Measurements from ENCODE around the gene SLC37A1. TPM values are rescaled to one million over a fixed set of nuclear protein-coding genes. Genes with fewer than 3 reads are reported as not detected.
A peak's percentile ranks its signal among the peaks of the same experiment; 100 is the strongest.

The SLC37A1 gene
- total and polyA plus RNA-seq, 2 of the 13 experiments (the other 11 are each of a cell fraction or from before 2014, with no cell fraction given): 0.22 to 0.40 TPM

DNA sequence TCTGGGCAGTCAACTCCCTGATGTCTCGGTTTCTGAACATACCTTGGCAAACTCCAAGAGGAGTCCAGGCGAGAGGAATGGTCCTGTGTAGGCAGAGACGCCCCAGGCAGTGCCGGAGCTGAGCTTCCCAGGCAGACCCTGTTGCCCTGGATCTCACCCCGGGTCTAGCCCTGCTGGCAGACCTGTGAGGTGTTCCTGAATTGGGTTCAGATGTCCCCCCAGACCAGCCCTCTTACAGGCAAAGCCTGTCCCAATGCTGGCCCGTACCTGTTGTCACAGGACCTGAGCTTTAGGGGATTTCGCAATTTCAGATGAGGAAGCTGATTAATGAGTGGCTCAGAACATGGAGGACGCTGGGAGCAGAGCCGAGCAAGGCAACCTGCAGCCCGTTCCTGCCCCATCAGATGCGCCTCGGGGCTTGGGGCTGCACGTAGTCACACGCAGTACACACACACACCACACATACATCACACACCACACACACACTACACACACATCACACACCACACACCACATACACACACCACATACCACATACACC lies 101.2 kb downstream of the SLC37A1 start (continued):
- no peak for TF ChIP-seq TFE3 (CRISPR knock-in tag; IDR thresholded peaks at IDR 0.05)
- no peak for TF ChIP-seq NFKB2 (CRISPR knock-in tag; IDR thresholded peaks at IDR 0.05; ENCODE audit: borderline replicate concordance)
- no peak for TF ChIP-seq ZNF644 (CRISPR knock-in tag; IDR thresholded peaks at IDR 0.05; ENCODE audit: low read depth)
- TF ChIP-seq ZNF44 (CRISPR knock-in tag; IDR thresholded peaks at IDR 0.05): no peak
- TF ChIP-seq RXRA (CRISPR knock-in tag; IDR thresholded peaks at IDR 0.05): no peak
- TF ChIP-seq DNMT1 (CRISPR knock-in tag; IDR thresholded peaks at IDR 0.05): peak; percentile 45; the same call in 1 of the 2 replicates
- no peak for TF ChIP-seq KMT2B (CRISPR knock-in tag; IDR thresholded peaks at IDR 0.05)
- no peak for TF ChIP-seq PHF20 (CRISPR knock-in tag; IDR thresholded peaks at IDR 0.05)
- no peak for TF ChIP-seq RORA (CRISPR knock-in tag; IDR thresholded peaks at IDR 0.05)
- no peak for TF ChIP-seq NR2F2 (IDR thresholded peaks at IDR 0.05; ENCODE audit: borderline replicate concordance, low read depth)
- no peak for TF ChIP-seq CAMTA2 (CRISPR knock-in tag; IDR thresholded peaks at IDR 0.05; ENCODE audit: borderline replicate concordance)
- TF ChIP-seq STAT6 (CRISPR knock-in tag; IDR thresholded peaks at IDR 0.05; ENCODE audit: borderline replicate concordance): no peak
- no peak for TF ChIP-seq ZSCAN31 (CRISPR knock-in tag; IDR thresholded peaks at IDR 0.05; ENCODE audit: low read depth)
- TF ChIP-seq PRPF4 (IDR thresholded peaks at IDR 0.05; ENCODE audit: low read depth, low read length, poor library complexity, severe bottlenecking): no peak
- TF ChIP-seq ZKSCAN8 (CRISPR knock-in tag; IDR thresholded peaks at IDR 0.05; ENCODE audit: borderline replicate concordance): no peak
- TF ChIP-seq, protein P1, sequence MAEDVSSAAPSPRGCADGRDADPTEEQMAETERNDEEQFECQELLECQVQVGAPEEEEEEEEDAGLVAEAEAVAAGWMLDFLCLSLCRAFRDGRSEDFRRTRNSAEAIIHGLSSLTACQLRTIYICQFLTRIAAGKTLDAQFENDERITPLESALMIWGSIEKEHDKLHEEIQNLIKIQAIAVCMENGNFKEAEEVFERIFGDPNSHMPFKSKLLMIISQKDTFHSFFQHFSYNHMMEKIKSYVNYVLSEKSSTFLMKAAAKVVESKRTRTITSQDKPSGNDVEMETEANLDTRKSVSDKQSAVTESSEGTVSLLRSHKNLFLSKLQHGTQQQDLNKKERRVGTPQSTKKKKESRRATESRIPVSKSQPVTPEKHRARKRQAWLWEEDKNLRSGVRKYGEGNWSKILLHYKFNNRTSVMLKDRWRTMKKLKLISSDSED (CRISPR knock-in tag; IDR thresholded peaks at IDR 0.05): no peak
- TF ChIP-seq KDM5A (IDR thresholded peaks at IDR 0.05; ENCODE audit: borderline replicate concordance, low read length): no peak
- peak; percentile 42; the same call in 1 of the 2 replicates for TF ChIP-seq MTERF4 (CRISPR knock-in tag; IDR thresholded peaks at IDR 0.05)
- TF ChIP-seq, protein P2, sequence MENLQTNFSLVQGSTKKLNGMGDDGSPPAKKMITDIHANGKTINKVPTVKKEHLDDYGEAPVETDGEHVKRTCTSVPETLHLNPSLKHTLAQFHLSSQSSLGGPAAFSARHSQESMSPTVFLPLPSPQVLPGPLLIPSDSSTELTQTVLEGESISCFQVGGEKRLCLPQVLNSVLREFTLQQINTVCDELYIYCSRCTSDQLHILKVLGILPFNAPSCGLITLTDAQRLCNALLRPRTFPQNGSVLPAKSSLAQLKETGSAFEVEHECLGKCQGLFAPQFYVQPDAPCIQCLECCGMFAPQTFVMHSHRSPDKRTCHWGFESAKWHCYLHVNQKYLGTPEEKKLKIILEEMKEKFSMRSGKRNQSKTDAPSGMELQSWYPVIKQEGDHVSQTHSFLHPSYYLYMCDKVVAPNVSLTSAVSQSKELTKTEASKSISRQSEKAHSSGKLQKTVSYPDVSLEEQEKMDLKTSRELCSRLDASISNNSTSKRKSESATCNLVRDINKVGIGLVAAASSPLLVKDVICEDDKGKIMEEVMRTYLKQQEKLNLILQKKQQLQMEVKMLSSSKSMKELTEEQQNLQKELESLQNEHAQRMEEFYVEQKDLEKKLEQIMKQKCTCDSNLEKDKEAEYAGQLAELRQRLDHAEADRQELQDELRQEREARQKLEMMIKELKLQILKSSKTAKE (CRISPR knock-in tag; IDR thresholded peaks at IDR 0.05; ENCODE audit: borderline replicate concordance): no peak
- no peak for TF ChIP-seq ZFP36L2 (CRISPR knock-in tag; IDR thresholded peaks at IDR 0.05)
- 0 out of 2 replicates have a peak, but pooled peaks have one; percentile 14 for TF ChIP-seq ZFX (CRISPR knock-in tag; IDR thresholded peaks at IDR 0.05; ENCODE audit: low read depth)
- TF ChIP-seq ZNF446 (CRISPR knock-in tag; IDR thresholded peaks at IDR 0.05): no peak
- TF ChIP-seq ZNF468 (CRISPR knock-in tag; IDR thresholded peaks at IDR 0.05): no peak

Measured in HepG2 (cell line).